BLaER1 (cell line): ENCODE measurements around the gene KRT3.
"Not testable (repeated sequence)": the region's sequence is repeated elsewhere in the genome, so short reads cannot be mapped to it uniquely, and the experiment has no call there.

Experiments used
- H3K27ac ChIP-seq: shearing (Covaris generic); formaldehyde crosslinking; 2 replicates; pipeline ENCODE4 v1.8.1; 2022
- H3K27me3 ChIP-seq: shearing (Covaris generic); formaldehyde crosslinking; 2 replicates; pipeline ENCODE4 v1.8.1; 2022
- H3K36me3 ChIP-seq: shearing (Covaris generic); formaldehyde crosslinking; 2 replicates; pipeline ENCODE4 v1.8.1; 2022
- H3K4me1 ChIP-seq: shearing (Covaris generic); formaldehyde crosslinking; 2 replicates; pipeline ENCODE4 v1.8.1; 2022
- H3K4me2 ChIP-seq: shearing (Covaris generic); formaldehyde crosslinking; 2 replicates; pipeline ENCODE4 v1.8.1; 2022
- H3K4me3 ChIP-seq: shearing (Covaris generic); formaldehyde crosslinking; 2 replicates; pipeline ENCODE4 v1.8.1; 2022
- H3K9ac ChIP-seq: shearing (Covaris generic); formaldehyde crosslinking; 2 replicates; pipeline ENCODE4 v1.8.1; 2022
- H3K9me3 ChIP-seq: shearing (Covaris generic); formaldehyde crosslinking; 2 replicates; pipeline ENCODE4 v1.8.1; 2022
- H4K20me1 ChIP-seq: shearing (Covaris generic); formaldehyde crosslinking; 2 replicates; pipeline ENCODE4 v1.8.1; 2022
- Cebpa-rat ChIP-seq: shearing (Covaris generic); IDR thresholded peaks from 2 replicates; pipeline ENCODE4 v1.8.1; 2022

Gene KRT3

DNA sequence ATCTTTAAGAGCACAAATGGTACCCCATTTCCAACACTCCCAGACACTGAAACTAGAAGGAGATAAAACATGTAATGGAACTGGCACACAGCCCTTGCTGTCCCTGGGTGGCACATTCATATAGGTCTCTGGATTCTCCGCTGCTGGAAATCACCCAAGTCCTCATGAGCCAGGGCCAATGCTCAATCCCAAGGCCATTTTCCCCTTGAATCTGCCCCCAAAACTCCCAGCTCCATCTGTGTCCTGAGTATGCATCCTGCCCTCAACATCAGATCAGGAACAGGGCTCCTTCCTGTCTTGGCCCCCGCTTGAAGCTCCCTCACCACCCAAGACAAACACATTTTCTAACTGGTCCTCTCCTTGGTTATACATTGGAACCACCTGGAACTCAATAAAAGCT lies 43.4 kb downstream of the KRT3 start:
- TF ChIP-seq Cebpa-rat, result no peak
- peaks cover 17% of the 10 kb centered on the region for H3K4me1 ChIP-seq
- no peak overlapping the region for H3K27ac ChIP-seq
- no peak overlapping the region for H3K9ac ChIP-seq
- H4K20me1 ChIP-seq, result no peaks in the 10 kb centered on the region
- H3K27me3 ChIP-seq, result no peaks in the 10 kb centered on the region
- H3K9me3 ChIP-seq, result no peaks in the 10 kb centered on the region; the same call in 1 of the 2 replicates
- H3K4me2 ChIP-seq, result no peak overlapping the region
- H3K36me3 ChIP-seq, result no peaks in the 10 kb centered on the region
- no peak overlapping the region for H3K4me3 ChIP-seq

DNA sequence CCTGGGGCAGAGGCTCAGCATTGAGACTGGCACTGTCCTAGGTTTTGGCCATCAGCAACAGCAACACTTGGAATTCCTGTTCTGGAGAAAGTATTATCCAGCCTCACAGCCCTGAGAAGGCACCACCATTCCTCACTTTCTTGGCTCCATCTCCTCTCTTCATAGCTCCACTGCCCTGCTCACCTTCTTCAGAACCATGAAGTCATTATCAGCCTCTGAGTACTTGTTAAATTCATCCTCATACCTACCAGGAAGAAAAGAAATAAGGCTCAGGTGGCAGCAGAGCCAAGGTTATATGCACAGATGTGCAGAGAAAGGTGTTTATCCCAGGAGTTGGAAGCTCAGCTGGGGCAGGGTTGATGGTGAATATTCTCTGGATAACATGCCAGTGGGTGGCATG lies 44.1 kb downstream of the KRT3 start:
- no peak for TF ChIP-seq Cebpa-rat
- H3K4me1 ChIP-seq, result peaks cover 18% of the 10 kb centered on the region
- no peaks in the 10 kb centered on the region for H3K27me3 ChIP-seq
- H3K9ac ChIP-seq, result no peak overlapping the region
- no peak overlapping the region for H3K4me3 ChIP-seq
- no peak overlapping the region for H3K4me2 ChIP-seq
- H3K27ac ChIP-seq, result no peak overlapping the region
- H4K20me1 ChIP-seq, result no peaks in the 10 kb centered on the region
- H3K9me3 ChIP-seq, result no peaks in the 10 kb centered on the region
- no peaks in the 10 kb centered on the region for H3K36me3 ChIP-seq

DNA sequence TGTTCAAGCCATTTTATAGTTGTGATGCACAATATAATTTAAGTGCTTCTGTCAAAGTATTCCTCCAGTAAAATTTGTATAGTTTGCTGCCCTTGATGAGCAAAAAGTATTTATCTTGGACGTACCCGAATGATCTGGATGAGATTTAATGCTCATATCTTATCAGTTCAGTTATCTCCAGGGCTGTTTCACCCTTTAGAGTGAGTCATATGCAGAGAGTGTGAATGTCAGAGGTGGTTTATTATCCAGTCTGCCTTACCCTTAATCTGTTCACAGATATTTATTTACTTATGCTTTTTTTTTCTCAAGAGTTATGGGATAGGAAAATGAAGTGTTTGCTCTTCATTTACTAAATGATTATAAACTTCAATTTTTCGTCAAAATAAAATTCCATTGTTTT lies 45.4 kb downstream of the KRT3 start:
- H3K9ac ChIP-seq, H3K36me3 ChIP-seq, H3K27ac ChIP-seq, H4K20me1 ChIP-seq, H3K27me3 ChIP-seq, H3K4me3 ChIP-seq, H3K4me2 ChIP-seq, H3K9me3 ChIP-seq: not testable (repeated sequence)
- H3K4me1 ChIP-seq, result peaks cover 18% of the 10 kb centered on the region

DNA sequence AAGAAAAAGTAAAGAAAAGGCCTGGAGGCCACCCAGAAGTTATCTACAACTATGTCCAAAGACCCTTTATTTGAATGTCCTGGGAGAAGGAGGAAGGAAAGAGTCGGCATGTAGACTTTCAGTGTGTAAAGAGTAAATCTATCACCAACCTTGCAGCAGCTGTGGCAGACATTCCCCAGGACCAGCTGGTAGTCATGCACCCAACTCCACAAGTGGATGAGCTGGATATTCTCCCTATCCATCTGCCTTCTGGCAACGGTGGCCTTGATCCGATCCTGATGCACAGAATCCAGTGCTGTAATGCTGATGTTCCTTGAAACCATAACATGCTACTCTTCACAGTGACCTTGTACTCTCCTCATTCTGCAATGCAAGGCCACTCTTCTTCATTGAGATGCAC lies 46.1 kb downstream of the KRT3 start:
- no peak overlapping the region for H3K4me2 ChIP-seq
- no peaks in the 10 kb centered on the region for H3K27me3 ChIP-seq
- H3K9me3 ChIP-seq, result no peaks in the 10 kb centered on the region
- no peak overlapping the region for H3K4me3 ChIP-seq
- H4K20me1 ChIP-seq, result no peaks in the 10 kb centered on the region
- no peak for TF ChIP-seq Cebpa-rat
- H3K36me3 ChIP-seq, result no peaks in the 10 kb centered on the region
- no peak overlapping the region for H3K27ac ChIP-seq
- H3K4me1 ChIP-seq, result peaks cover 18% of the 10 kb centered on the region
- no peak overlapping the region for H3K9ac ChIP-seq

DNA sequence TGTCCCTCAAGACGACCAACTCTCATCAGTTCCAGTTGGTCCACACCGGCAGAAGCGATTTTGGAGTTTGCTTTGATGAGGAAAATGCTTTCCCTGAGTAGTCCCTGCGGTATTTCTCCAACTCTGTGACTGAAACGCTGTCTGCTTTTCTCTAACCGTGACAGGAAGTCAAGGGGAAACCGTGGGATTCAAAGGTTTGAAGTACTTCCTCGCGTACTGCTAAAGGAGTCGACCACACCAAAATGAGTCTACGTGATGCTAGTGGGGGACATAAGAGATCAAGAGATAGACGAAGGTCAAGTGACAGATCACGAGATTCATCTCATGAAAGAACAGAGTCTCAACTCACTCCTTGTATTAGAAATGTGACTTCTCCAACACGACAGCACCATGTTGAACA lies 47.3 kb downstream of the KRT3 start:
- no peak for TF ChIP-seq Cebpa-rat
- H3K4me2 ChIP-seq, result peak overlapping the region; percentile 74

DNA sequence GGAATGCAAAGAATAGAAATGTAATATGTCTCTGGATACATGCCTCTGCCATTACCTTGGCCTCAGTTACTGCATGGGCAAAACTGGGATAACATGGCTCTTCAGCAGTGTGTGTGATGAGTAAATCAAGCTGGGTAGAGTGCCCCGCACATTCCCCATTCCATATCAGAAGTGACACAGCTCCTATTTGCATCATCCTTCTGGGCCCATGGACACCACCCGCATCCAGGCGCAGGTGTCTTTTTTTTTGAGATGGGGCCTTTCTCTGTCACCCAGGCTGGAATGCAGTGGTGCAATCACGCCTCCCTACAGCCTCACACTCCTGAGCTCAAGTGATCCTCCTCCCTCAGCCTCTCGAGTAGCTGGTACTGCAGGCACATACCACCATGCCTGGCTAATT lies 50.4 kb downstream of the KRT3 start:
- no peaks in the 10 kb centered on the region for H3K9me3 ChIP-seq
- no peak overlapping the region for H3K27ac ChIP-seq
- H3K4me1 ChIP-seq, result peaks cover 18% of the 10 kb centered on the region
- no peak overlapping the region for H3K4me2 ChIP-seq
- H4K20me1 ChIP-seq, result no peaks in the 10 kb centered on the region
- H3K9ac ChIP-seq, result no peak overlapping the region
- no peaks in the 10 kb centered on the region for H3K36me3 ChIP-seq
- TF ChIP-seq Cebpa-rat, result no peak
- H3K27me3 ChIP-seq, result no peaks in the 10 kb centered on the region
- H3K4me3 ChIP-seq, result no peak overlapping the region

More for the DNA sequence above, 47.3 kb downstream of the KRT3 start:
- no peaks in the 10 kb centered on the region for H3K9me3 ChIP-seq
- H3K27ac ChIP-seq, result no peak overlapping the region
- H3K9ac ChIP-seq, result no peak overlapping the region
- peaks cover 18% of the 10 kb centered on the region for H3K4me1 ChIP-seq
- no peaks in the 10 kb centered on the region for H4K20me1 ChIP-seq
- H3K4me3 ChIP-seq, result no peak overlapping the region
- H3K36me3 ChIP-seq, result no peaks in the 10 kb centered on the region
- no peaks in the 10 kb centered on the region for H3K27me3 ChIP-seq

DNA sequence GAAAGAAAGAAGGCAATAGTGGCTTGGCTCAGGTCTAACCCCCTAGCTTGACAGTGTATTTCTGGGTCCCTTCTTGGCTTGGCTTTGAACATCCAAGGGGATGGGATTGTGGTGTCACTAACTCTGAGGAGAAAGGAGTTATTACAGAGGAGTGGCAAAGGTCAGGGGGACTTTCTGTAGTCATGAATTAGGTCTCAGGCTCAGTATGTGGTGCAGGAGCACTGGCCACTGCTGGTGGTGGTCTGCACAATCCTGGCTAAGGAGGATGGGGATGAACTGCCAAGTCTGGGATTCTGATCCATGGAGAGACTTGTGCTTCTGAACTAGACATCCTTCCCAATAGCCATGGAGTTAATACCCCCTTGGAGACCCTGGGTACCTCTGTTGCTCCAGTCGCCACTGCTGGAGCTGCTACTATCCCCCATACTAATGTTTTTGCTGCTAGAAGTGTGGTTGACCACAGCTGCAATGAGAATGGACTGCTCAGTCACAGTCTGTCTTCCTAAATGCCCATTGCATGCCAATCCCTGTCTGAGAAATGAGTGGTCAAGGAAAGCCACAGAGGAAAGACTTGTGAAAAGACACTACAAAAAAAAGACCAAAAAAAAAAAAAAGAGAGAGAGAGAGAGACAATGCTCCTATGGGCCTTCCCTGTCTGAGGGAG lies 51.3 kb downstream of the KRT3 start:
- Histone ChIP-seq H3K27me3 (no peaks in the 10 kb centered on the region), H3K4me3 (no peak overlapping the region)
- no peak for TF ChIP-seq Cebpa-rat

DNA sequence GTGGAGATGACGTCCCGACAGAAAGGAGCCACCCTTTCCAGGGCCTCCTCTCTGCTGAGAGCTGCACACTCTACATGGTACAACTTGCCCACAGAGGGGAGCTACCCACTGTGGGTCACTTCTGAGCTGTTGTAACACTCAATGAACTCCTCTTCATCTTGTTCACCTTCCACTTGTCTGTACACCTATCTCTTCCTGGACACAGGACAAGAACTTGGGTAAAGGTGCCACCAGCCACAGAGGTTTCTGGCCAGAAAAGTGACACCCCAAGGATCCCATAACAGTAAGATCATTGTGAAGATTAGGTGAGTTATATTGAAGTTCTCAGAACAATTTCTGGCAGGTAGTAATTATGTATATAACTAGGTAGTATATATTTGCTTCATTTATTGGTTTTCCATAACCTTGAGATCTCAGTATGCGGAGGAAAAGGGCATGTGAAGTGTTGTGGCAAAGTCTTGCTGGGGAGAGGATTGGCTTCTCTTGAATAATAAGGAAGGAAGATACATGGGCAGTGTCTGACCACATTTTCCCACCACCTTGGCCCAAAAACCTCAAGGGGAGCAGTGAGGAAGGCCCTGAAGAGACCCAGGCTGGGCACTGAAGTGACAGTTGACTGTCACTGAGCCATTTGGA lies 53.0 kb downstream of the KRT3 start:
- no peak for TF ChIP-seq Cebpa-rat

More for the DNA sequence above, 51.3 kb downstream of the KRT3 start:
- no peak overlapping the region for H3K9ac ChIP-seq
- peaks cover 18% of the 10 kb centered on the region for H3K4me1 ChIP-seq
- no peak overlapping the region for H3K4me2 ChIP-seq
- H3K36me3 ChIP-seq, result no peaks in the 10 kb centered on the region
- no peaks in the 10 kb centered on the region for H4K20me1 ChIP-seq
- H3K27ac ChIP-seq, result no peak overlapping the region
- no peaks in the 10 kb centered on the region for H3K9me3 ChIP-seq

DNA sequence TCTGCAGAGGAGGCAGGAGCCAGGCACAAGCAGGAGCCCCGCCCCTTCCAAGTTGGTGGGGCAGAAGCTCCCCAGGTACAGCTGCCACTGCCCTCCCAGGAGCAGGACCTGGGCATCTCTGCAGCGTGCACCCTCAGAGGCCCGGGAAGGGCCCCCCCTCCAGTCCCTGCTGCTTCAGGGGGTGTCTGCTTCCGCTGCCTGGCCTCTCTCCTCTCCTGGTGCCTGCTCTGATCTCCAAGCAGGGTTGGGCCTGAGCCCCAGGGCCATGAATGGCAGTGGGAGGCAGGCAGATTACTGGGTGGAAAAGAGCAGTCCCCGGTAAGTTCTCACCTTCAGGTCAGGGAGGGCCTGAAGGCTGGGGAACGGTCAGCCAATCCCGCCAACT lies 53.7 kb downstream of the KRT3 start:
- no peak overlapping the region for H3K4me3 ChIP-seq
- H3K36me3 ChIP-seq, result no peaks in the 10 kb centered on the region
- no peaks in the 10 kb centered on the region for H3K9me3 ChIP-seq
- H3K4me1 ChIP-seq, result no peaks in the 10 kb centered on the region
- no peak overlapping the region for H3K4me2 ChIP-seq
- H4K20me1 ChIP-seq, result no peaks in the 10 kb centered on the region
- H3K9ac ChIP-seq, result no peak overlapping the region
- no peak for TF ChIP-seq Cebpa-rat
- no peak overlapping the region for H3K27ac ChIP-seq
- H3K27me3 ChIP-seq, result no peaks in the 10 kb centered on the region

More for the DNA sequence above, 53.0 kb downstream of the KRT3 start:
- Histone ChIP-seq H3K9me3 (no peaks in the 10 kb centered on the region), H4K20me1 (no peaks in the 10 kb centered on the region), H3K9ac (no peak overlapping the region), H3K4me3 (no peak overlapping the region), H3K36me3 (no peaks in the 10 kb centered on the region), H3K27ac (no peak overlapping the region), H3K27me3 (no peaks in the 10 kb centered on the region), H3K4me2 (no peak overlapping the region), H3K4me1 (peaks cover 6% of the 10 kb centered on the region)

DNA sequence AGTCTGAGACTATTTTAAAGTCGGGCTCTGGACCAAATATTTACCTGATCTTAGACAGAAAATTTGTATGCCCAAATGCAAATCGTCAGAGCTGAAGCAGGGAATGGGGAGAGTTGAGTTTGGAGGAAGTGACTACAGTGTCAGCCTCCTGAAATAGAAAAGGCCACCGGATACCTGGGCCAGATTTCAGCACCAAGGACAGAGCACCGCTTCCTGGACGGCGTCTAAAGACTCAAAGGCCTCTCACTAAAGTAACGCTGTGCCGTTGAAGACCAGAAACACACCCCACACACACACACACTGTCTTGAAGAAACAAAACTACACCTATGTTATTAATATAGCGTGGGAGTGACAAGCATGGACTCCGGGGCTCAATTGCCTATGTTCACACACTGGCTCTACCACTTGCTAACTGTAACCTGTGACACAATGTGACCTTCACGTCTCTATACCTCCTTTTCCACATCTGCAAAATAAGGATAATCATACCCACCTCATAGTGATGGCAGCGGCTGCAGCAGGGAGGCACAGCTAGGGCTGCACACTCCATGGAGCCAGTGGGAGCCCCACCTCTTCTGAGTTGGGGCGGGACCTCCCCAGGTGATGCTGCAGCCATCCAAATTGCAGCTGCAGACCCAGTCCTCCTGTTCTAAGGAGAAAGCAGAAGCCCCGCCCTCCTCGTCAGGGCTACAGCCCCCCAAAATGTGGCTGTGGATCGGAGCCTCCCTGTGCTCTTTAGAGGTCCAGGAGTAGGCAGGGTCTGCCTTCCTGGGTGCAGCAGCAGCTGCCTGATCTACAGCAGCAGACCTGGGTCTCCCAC lies 54.3 kb downstream of the KRT3 start:
- no peak overlapping the region for H3K4me3 ChIP-seq
- no peaks in the 10 kb centered on the region for H3K9me3 ChIP-seq
- no peak overlapping the region for H3K27ac ChIP-seq
- H4K20me1 ChIP-seq, result no peaks in the 10 kb centered on the region
- TF ChIP-seq Cebpa-rat, result no peak
- H3K27me3 ChIP-seq, result no peaks in the 10 kb centered on the region
- H3K9ac ChIP-seq, result no peak overlapping the region
- no peaks in the 10 kb centered on the region for H3K4me1 ChIP-seq
- H3K4me2 ChIP-seq, result no peak overlapping the region
- no peaks in the 10 kb centered on the region for H3K36me3 ChIP-seq
